ENCODE data around the gene ACSM2A.
"Not testable (repeated sequence)": the region's sequence is repeated elsewhere in the genome, so short reads cannot be mapped to it uniquely, and the experiment has no call there.

DNA sequence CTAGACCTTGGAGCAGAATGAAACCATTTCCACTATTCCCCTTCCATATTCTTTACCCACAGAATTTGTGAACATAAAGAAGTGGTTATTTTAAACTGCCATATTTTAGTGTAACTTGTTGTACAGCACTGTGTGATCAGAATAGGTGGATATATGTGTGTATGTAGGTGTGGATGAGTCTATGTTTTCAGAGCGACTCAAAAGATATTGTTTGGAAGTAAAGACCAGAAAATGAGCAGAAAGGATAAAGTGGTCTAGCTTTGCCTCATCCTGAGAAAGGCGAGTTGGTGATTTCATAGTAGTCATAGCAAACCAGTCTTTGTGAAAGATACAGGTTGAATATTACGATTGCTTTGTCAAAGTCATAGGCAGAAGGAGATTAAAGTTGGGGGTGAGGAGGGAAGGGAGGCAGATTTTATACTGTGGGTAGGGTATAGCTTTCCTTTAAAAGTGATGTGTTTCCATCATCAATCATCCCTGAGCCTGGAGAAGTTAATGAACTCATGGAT is 81.0 kb downstream of the ACSM2A start:
- not testable (repeated sequence) for TF ChIP-seq EZH2 (optimal IDR thresholded peaks at IDR 0.05; ENCODE audit: low read depth, low read length)
- TF ChIP-seq, protein P1, sequence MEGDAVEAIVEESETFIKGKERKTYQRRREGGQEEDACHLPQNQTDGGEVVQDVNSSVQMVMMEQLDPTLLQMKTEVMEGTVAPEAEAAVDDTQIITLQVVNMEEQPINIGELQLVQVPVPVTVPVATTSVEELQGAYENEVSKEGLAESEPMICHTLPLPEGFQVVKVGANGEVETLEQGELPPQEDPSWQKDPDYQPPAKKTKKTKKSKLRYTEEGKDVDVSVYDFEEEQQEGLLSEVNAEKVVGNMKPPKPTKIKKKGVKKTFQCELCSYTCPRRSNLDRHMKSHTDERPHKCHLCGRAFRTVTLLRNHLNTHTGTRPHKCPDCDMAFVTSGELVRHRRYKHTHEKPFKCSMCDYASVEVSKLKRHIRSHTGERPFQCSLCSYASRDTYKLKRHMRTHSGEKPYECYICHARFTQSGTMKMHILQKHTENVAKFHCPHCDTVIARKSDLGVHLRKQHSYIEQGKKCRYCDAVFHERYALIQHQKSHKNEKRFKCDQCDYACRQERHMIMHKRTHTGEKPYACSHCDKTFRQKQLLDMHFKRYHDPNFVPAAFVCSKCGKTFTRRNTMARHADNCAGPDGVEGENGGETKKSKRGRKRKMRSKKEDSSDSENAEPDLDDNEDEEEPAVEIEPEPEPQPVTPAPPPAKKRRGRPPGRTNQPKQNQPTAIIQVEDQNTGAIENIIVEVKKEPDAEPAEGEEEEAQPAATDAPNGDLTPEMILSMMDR (IDR thresholded peaks at IDR 0.05; ENCODE audit: low read length): not testable (repeated sequence)

Measured in MM.1S (cell line).